ENCODE results near the gene TKT.

GRCh38 chr3:53185761-53186465 lies 69.9 kb downstream of the TKT start:
- TF ChIP-seq STAT1 (IDR thresholded peaks at IDR 0.05; ENCODE audit: unreplicated experiment) (no peak), POLR2AphosphoS5 (IDR thresholded peaks at IDR 0.05; ENCODE audit: low read depth) (no peak), ETS1 (IDR thresholded peaks at IDR 0.05) (no peak), ZNF114 (CRISPR knock-in tag; IDR thresholded peaks at IDR 0.05) (no peak), EZH2phosphoT487 (IDR thresholded peaks at IDR 0.05; ENCODE audit: unreplicated experiment) (no peak), CREB1 (CRISPR knock-in tag; IDR thresholded peaks at IDR 0.05; ENCODE audit: low read depth) (no peak), EZH2 (IDR thresholded peaks at IDR 0.05; ENCODE audit: low read depth, unreplicated experiment) (no peak), JUNB (IDR thresholded peaks at IDR 0.05; ENCODE audit: unreplicated experiment) (no peak)
- TF ChIP-seq, protein P1, sequence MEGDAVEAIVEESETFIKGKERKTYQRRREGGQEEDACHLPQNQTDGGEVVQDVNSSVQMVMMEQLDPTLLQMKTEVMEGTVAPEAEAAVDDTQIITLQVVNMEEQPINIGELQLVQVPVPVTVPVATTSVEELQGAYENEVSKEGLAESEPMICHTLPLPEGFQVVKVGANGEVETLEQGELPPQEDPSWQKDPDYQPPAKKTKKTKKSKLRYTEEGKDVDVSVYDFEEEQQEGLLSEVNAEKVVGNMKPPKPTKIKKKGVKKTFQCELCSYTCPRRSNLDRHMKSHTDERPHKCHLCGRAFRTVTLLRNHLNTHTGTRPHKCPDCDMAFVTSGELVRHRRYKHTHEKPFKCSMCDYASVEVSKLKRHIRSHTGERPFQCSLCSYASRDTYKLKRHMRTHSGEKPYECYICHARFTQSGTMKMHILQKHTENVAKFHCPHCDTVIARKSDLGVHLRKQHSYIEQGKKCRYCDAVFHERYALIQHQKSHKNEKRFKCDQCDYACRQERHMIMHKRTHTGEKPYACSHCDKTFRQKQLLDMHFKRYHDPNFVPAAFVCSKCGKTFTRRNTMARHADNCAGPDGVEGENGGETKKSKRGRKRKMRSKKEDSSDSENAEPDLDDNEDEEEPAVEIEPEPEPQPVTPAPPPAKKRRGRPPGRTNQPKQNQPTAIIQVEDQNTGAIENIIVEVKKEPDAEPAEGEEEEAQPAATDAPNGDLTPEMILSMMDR (conservative IDR thresholded peaks at IDR 0.05; ENCODE audit: low read depth in 2 of 2): no peak
- TF ChIP-seq, protein P2, sequence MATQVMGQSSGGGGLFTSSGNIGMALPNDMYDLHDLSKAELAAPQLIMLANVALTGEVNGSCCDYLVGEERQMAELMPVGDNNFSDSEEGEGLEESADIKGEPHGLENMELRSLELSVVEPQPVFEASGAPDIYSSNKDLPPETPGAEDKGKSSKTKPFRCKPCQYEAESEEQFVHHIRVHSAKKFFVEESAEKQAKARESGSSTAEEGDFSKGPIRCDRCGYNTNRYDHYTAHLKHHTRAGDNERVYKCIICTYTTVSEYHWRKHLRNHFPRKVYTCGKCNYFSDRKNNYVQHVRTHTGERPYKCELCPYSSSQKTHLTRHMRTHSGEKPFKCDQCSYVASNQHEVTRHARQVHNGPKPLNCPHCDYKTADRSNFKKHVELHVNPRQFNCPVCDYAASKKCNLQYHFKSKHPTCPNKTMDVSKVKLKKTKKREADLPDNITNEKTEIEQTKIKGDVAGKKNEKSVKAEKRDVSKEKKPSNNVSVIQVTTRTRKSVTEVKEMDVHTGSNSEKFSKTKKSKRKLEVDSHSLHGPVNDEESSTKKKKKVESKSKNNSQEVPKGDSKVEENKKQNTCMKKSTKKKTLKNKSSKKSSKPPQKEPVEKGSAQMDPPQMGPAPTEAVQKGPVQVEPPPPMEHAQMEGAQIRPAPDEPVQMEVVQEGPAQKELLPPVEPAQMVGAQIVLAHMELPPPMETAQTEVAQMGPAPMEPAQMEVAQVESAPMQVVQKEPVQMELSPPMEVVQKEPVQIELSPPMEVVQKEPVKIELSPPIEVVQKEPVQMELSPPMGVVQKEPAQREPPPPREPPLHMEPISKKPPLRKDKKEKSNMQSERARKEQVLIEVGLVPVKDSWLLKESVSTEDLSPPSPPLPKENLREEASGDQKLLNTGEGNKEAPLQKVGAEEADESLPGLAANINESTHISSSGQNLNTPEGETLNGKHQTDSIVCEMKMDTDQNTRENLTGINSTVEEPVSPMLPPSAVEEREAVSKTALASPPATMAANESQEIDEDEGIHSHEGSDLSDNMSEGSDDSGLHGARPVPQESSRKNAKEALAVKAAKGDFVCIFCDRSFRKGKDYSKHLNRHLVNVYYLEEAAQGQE (IDR thresholded peaks at IDR 0.05; ENCODE audit: unreplicated experiment): no peak
- TF ChIP-seq, protein P3, sequence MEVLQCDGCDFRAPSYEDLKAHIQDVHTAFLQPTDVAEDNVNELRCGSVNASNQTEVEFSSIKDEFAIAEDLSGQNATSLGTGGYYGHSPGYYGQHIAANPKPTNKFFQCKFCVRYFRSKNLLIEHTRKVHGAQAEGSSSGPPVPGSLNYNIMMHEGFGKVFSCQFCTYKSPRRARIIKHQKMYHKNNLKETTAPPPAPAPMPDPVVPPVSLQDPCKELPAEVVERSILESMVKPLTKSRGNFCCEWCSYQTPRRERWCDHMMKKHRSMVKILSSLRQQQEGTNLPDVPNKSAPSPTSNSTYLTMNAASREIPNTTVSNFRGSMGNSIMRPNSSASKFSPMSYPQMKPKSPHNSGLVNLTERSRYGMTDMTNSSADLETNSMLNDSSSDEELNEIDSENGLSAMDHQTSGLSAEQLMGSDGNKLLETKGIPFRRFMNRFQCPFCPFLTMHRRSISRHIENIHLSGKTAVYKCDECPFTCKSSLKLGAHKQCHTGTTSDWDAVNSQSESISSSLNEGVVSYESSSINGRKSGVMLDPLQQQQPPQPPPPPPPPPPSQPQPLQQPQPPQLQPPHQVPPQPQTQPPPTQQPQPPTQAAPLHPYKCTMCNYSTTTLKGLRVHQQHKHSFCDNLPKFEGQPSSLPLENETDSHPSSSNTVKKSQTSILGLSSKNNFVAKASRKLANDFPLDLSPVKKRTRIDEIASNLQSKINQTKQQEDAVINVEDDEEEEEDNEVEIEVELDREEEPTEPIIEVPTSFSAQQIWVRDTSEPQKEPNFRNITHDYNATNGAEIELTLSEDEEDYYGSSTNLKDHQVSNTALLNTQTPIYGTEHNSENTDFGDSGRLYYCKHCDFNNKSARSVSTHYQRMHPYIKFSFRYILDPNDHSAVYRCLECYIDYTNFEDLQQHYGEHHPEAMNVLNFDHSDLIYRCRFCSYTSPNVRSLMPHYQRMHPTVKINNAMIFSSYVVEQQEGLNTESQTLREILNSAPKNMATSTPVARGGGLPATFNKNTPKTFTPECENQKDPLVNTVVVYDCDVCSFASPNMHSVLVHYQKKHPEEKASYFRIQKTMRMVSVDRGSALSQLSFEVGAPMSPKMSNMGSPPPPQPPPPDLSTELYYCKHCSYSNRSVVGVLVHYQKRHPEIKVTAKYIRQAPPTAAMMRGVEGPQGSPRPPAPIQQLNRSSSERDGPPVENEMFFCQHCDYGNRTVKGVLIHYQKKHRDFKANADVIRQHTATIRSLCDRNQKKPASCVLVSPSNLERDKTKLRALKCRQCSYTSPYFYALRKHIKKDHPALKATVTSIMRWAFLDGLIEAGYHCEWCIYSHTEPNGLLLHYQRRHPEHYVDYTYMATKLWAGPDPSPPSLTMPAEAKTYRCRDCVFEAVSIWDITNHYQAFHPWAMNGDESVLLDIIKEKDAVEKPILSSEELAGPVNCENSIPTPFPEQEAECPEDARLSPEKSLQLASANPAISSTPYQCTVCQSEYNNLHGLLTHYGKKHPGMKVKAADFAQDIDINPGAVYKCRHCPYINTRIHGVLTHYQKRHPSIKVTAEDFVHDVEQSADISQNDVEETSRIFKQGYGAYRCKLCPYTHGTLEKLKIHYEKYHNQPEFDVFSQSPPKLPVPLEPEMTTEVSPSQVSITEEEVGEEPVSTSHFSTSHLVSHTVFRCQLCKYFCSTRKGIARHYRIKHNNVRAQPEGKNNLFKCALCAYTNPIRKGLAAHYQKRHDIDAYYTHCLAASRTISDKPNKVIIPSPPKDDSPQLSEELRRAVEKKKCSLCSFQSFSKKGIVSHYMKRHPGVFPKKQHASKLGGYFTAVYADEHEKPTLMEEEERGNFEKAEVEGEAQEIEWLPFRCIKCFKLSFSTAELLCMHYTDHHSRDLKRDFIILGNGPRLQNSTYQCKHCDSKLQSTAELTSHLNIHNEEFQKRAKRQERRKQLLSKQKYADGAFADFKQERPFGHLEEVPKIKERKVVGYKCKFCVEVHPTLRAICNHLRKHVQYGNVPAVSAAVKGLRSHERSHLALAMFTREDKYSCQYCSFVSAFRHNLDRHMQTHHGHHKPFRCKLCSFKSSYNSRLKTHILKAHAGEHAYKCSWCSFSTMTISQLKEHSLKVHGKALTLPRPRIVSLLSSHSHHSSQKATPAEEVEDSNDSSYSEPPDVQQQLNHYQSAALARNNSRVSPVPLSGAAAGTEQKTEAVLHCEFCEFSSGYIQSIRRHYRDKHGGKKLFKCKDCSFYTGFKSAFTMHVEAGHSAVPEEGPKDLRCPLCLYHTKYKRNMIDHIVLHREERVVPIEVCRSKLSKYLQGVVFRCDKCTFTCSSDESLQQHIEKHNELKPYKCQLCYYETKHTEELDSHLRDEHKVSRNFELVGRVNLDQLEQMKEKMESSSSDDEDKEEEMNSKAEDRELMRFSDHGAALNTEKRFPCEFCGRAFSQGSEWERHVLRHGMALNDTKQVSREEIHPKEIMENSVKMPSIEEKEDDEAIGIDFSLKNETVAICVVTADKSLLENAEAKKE (CRISPR knock-in tag; IDR thresholded peaks at IDR 0.05): no peak
